Measurements from ENCODE around the gene GNAI2.
"Not testable (repeated sequence)": the region's sequence is repeated elsewhere in the genome, so short reads cannot be mapped to it uniquely, and the experiment has no call there.

GNAI2 gene

DNA sequence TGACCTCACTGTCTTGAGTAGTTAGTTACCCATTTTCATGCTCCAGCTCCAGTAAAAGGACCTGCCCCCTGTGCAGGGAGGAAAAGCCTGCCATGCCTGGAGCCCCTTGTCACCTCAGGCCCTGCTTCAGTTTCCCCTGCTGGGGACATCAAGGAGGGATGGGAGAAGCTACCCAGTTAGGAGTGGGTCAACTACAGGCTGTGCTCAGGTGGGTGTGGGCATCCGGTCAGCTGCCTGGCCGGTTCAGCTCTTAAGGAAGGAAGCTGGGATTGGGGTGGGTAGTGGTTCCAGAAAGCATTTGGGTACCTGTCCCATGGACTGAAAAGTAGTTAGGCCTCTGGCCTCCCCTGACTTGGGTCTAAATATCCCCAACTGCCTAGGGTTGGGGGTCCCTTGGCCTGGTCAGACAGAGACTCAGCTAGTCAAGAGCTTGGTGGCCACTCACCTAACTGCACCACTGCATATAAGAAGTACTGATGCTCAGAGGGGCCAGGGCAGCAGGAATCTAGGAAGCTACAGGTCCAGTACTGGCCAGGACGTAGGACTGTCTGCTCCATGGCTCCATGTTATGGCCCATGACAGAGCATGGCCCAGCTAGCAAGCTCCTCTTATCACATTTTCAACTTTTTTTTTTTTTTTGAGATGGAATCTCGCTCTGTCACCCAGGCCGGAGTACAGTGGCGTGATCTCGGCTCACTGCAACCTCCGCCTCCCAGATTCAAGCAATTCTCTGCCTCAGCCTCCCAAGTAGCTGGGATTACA lies 43.4 kb downstream of the GNAI2 start:
- DNase-seq, result no peak

DNA sequence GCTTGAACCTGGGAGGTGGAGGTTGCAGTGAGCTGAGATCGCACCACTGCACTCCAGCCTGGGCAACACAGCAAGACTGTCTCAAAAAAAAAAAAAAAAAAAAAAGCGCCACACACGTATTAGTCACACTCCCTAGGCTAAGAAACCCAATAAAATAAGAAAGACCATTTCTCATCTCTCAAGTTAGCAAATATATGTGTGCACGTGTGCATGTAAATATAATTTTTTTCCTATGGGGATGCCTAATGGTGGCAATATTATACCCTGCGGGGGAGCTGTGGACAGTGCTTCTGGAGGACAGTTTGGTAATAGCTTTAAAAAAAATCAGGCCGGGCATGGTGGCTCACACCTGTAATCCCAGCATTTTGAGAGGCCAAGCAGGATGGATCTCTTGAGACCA lies 48.1 kb downstream of the GNAI2 start:
- DNase-seq, result not testable (repeated sequence)

DNA sequence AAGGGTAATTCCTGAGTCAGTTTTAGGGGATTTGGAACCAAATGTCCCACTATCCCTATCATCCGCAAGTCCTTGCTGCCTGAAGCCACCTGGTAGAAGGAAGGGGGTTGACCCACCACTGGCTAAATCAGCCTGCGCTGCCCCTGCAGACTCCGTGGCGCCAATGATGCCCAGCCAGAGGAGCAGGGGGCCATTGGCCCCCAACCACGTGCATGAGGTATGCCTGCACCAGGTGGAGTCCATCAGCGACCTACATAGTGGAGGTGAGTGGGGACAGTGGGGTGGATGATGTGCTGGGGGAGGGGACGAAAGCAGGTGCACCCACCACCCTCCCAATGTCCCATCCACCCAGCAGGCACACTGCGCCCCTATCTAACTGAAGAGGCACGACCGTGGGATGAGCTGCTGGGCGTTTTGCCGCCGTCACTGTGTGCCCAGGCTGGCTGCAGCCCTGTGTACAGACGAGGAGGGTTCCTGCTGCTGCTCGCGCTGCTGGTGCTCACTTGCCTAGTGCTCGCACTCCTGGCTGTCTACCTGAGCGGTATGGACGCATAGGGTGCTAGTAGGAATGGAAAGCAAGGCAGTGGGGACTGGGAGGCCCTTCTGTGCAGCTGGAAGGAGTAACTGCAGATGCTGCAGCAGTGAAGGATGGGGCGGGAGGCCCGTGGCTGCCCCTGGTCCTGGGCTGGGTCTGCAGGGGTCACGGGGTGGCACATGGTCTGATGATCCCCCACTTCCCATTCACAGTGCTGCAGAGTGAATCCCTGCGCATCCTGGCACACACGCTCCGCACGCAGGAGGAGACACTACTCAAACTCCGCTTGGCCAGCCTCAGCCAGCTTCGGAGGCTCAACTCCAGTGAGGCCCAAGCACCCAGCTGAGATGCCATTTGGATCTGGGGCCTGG lies 50.6 kb downstream of the GNAI2 start:
- peak; percentile 60 for DNase-seq

DNA sequence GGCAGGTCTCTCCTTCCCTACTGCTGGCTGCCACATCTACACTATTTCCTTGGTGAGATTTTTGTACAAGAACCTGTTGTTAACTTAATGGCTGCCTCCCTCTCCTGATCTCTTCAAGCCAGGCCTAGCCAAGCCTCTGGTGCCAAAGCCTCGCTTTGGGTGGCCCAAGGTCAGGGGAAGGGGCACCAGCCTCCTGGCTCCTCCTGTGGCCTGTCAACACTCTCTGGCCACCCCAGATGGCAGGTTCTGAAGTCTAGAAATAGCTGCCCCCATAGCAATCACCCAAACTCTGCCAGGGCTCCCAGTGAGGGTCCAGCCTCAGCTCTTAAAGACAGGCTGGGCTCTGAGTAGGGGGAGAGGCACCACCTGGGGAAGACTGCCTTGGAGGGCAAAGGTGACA lies 51.3 kb downstream of the GNAI2 start:
- DNase-seq, result peak; percentile 57

DNA sequence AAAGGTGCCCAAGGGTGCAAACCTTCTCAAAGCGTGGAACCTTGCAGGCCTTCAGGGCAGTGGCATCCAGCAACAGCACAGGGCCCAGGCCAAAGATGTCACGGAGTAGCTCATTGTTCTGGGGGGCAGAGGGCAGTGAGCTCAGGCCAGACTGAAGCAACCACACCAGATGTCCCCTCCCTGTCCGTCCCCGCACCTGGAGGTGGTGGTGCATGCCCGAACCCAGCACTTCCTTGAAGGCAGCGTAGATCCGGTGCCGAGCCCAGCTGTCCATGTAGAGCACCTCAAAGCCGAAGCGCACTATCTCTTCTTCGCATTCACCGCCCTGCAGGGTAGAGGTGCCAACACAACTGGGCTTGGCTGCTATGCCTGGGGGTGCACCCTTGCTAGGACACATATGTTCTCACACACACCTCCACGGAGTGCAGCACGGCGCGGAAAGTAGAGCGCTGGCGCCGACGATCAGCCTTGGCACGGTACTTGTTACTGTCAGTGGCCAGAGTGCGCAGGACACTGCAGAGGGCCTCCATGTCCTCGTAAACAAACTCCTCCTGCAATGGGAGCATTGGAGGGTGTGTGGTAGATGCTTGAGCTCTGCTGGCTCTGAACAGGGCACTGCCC lies 52.5 kb downstream of the GNAI2 start:
- peak; percentile 60 for DNase-seq

DNA sequence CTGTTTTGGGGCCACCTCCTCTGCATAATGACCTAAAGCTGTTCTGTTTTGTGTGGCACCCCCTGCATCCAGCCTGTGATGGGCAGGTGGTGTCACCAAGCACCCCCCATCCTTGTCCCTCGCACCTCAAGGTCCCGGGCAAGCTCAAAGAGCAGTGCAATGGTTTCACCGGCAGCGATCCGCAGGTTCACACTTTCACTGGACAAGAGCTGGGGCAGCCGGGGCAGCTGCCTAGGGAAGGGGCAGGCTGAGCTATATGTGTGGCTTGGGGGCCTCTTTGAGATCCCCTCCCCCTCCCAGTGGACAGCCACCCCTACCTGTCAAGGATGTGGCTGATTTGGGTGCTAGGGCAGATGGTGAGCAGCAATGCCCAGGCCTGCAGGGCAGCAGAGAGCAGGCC lies 53.1 kb downstream of the GNAI2 start:
- no peak for DNase-seq

DNA sequence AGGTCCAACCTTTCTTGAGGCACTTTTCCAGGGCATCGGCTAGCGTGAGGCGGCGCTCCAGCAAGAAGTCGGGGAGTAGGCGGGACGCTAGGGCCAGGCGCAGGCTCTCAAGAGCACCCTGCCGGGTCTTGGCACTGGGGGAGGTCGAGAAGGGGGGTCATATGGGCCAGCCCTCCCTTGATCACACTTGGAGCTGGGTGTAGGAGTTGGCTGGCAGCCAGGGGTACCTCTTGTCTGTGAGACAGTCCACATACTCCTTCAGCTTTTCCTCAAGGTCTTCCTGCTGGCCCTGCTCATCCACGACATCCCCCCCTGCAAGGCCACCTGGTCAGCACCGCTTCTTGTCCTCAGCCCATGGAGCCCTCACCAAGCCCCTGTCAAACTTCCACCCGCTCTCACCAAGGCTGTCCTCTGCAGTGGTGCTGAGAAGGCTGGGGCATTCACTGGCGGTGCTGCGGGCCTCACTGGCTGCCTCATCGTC lies 54.2 kb downstream of the GNAI2 start:
- peak; percentile 62 for DNase-seq

DNA sequence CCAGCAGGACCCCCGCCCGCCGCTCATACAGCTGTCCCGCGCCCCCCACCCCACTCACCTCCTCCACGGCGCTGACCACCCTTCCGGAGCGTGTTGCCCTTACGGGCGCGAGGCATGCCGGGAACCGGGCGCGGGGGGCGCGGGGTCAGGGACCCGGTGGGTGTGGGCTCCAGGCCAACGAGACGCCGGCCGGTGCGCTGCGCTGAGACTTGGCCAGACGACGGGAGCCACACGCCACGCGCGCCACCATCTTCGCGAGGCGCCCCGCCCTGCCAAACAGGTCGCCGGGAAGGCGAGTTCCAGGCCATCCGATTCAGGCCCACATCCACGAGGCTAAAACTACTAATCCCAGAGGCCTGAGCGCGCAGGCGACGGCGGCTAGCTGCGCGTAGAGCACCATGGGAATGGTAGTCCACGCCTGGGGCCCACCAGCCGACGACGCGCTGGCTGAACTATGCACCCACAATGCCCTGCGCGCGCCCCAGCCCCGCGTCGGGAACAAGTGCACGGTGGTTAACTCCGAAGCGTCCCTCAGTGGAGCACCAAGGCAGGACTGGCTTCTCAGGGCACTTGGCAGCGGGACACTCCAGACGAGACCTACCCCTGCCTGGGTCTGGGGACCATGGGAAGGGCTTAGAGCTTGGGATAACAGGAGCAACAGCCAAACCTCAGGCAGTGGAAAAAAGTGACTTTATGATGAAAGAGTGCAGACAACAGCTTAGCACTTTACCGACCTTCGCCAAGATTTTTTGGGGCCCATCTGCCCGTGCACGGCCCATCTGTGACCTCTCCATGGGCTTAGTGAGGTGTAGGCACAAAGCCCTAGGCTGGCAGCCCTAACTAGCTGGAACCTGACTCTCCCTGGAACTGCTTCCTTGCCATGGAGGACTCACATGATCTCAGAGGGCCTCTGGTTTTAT lies 56.4 kb downstream of the GNAI2 start, which contains the start of gene IFRD2:
Gene IFRD2 (minus strand): TSS at position 271 of the 920 bp plus-strand sequence. CDS start 155 bp downstream, at position 116.
- peak; percentile 99 for DNase-seq

DNA sequence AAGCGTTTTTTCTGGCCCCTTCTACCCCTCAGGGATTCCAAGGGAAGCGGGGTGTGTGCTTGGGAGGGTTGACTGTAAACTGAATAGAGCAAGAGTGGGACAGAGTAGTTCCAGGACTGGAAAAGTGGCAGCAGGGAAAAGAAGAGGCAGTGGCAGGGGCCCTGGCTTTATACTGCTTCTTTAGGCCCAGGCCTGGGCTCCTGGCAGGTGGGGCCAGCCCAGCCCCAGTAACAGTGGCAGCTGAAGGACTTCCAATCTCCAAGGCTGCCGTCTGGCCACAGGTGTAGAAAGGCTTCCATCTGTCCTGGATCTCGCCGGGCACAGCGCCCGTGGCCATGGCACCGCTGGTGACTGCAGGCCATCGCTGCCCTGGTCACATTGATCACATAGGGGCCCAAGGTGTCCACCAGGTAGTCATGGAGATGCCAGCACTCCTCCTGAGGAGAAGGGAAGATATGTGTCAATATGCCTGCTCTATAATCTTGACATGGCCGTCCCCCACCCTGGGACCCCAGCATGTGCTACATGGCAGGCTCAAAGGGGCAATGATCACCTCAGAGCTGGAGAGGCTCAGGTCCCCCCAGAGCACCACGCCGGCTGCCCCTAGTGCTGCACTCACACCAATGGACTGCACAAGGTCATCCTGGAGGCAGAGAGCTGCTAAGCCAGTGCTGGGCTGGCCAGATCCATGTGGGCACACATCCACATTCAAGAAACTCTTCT lies 57.2 kb downstream of the GNAI2 start:
- peak; percentile 62 for DNase-seq

DNA sequence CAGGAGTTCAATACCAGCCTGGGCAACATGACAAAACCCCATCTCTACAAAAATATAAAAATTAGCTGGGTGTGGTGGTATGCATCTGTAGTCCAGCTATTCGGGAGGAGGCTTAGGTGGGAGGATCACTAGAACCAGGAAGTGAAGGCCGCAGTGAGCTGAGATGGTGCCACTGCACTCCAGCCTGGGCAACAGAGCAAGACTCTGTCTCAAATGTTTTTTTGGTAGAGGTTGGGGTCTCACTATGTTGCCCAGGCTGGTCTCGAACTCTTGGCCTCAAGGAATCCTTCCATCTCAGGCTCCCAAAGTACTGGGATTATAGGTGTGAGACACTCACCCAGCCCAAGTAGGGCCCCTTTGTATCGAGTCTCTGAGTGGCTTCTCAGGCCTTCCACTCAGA lies 58.1 kb downstream of the GNAI2 start:
- no peak for DNase-seq

DNA sequence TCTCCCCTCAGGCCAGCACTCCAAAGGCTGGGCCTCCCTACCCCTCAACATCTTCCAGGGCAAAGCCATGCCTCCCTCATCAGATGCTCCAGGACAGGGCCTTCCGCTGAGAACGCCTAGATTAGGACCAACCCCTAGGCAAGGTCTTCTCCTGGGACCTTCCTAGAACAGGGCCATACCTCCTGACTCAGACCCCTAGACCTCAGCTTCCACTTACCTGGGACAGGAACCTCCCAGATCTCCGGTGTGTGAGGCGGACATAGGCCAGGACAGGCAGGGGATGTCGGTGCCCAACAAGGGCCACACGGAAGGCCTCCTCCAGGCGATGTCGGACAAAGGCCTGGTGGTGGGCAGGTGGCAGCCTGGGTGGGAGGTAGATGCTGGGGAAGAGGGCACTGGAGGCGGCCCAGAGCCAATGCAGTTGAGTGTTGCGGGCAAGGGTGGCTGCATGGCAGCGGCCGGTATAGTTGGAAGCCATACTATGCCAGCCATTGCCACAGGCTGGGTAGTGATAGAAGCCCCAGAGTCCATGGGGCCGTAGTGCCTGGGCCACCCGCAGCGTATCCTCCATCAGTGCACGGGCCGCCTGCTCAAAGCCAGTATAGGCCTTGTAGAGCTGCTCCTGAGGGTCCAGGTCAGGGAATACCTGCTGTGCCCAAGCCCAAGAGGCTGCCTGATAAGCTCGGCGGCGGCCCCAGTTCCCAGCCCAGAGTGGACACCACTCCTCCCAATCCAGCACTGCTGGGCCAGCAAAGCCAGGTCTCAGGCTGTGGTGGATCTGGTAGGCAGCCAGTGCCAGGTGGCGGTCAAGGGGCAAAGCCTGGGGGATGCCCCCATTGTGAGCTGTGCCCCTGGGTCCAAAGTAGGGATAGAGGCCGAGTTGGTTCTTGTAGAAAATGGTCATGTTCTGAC lies 58.7 kb downstream of the GNAI2 start:
- peak; percentile 60 for DNase-seq

DNA sequence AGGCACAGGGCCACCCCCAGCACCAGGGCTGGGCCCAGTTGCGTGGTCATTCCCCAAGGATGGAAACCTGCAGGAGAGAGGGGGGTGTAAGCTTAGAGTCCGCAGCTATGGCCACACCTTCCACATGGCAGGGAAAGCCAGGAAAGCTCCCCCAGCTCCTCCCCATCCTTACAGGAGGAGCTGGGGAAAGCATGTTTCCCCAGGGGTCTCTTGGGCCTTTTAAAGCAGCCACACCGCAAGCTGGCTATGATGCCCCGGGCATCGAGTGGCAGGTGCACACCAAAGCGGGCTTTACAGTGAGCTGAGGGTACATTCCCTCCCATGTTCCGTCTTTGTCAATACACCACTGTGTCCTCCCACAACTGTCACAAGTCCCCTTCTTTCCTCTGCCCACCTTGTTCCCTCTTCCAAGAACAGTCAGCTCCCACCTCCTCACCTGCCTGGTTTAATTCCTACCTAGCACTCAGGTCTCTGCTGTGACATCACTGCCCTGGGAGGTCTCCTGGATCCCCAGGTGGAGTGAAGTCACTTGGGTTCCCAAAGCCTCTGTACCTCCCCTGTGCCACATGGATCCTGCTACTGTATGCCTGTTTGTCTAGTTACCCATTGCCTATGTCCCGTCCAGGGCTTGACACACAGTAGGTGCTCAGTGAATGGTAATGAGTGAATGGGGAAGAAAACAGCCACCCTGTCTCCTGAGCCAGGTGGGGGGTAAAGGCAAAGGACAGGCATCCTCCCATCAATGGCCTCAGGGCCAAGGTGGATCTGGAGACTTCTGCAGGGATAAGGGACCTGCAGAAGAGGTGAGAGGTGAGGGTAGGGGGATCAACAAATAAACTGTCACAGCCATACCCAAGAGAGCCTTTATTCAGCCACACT lies 59.8 kb downstream of the GNAI2 start:
- DNase-seq, result no peak

DNA sequence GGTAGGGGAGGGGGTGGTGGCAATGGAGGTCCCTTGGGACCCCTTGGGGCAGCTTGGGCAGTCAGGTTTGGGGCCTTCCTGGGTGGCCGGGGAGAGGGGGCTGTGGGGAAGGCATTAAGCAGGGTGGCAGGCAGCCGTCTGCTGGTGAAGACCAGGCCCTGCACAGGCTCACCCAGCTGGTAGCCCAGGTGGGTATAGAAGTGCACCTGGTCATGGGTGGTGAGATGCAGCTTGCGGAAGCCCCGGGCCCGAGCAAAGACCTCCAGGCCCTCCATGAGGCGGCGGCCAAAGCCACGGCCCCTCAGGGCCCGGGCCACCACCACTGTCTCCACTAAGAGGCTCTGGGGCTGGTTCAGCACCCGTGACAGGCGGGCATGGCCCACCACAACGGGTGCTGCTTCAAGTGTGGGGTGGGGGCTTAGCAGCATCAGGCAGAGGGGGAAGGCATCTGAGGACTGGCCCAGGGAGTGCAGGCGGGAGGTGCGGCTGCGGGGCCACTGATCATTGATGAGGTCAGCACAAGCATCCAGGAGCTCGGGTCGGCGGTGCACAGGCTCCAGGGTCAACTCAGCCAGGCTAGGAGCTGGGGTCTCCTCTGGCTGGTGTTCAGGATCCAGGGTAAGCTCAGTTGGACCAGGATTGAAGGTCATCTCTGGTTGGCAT lies 60.8 kb downstream of the GNAI2 start:
- DNase-seq, result peak; percentile 62

DNA sequence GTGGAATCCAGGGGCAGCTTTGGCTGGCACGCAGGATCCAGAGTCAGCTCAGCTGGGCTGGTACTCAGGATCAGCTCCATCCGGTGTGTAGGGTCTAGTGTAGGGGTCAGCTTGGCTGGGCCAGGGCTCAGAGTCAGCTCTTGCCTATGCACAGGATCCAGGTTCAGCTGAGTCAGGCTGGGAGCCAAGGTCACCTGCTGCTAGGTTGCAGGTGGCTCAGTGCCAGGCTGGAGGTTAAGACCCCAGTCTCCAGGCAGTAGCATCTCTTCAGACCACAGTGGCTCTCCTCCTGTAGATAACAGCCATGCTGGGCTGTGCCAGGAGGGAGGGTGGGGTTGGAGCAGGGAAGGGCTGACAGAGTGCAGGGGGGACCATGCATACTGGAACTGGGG lies 61.4 kb downstream of the GNAI2 start:
- peak; percentile 61 for DNase-seq

DNA sequence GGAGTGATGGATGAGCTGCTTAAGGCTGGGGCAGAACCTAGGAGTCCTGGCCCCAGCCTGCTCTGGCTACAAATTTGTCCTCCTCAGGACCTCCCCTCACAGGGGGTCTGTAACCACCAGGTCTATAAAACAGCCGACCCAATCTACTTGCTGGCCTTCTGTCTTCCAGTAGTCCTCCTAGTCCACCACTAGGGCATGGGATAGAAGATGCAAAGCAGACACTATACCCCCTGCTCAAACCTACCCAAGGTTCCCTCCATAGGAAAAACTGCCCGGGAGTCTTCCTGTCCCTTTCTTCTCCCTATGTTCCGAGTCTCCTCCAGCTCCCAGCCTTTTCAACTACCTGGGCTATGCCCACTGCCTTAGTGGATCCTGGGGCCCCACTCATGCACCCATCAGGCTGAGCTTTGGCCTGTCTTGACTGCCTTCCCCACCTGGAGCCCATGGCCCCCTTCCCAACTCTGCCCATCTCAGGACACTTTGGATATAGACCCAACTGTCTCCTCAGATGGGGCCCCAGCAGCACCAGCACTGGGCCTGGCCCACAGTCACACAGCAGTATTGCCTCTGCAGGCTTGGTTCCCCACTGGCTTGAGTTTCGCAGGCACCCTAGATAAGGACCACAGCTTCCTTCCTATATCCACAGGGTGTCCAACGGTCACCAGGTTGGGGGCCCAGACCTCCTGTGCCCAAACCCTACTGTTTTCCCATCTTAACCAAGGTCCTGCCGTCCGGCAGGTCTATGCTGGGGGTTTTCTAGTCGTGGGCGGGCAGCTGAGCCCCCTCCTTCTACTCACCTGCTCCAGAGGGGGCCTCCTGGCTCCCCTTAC lies 62.1 kb downstream of the GNAI2 start:
- peak; percentile 66 for DNase-seq

DNA sequence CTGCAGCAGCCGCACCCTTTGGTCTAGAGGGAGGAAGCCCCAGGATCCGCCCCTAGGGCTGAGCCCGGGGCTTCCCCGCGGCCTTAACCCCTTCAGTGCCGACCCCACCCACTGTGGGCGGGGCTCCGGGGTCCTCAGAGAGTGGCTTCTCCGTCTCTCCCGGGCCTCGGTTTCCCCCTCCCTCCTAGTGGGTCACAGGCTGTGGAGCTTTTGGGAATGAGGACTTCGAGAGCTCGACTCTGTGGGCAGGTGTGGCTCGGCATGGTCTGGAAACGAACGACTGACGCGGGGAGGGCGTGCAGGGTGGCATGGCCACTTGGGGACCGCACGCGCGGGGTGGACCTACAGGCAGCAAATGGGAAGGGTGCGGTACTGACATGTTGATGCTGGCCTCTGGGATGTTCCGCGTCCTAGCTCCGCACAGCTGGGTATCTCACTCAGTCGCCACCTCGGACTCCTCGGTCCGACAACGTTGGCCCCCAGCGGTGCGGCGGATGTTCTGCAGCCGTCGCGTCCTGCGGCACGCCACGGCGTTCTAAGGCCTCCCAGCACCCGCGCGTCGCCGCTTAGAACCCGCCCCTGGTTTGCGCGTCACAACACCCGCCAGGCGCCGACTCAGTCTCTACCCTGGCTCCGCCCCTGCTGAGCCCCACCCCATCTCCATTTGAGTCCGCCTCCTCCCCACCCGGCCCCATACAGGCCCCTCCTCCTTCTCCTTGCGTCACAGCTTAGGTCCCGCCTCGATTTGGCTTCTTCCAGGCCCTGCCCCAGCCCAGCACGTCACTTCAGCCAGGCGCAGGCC lies 63.0 kb downstream of the GNAI2 start, which contains the start of the genes HYAL3 and NAA80:
Gene HYAL3 (minus strand): TSS at position 570 of the 802 bp plus-strand sequence. CDS start 3,803 bp downstream, outside the sequence.
Gene NAA80 (minus strand): TSS at position 570 of the 802 bp plus-strand sequence. CDS start 1,942 bp downstream, outside the sequence.
- DNase-seq, result peak; percentile 99

DNA sequence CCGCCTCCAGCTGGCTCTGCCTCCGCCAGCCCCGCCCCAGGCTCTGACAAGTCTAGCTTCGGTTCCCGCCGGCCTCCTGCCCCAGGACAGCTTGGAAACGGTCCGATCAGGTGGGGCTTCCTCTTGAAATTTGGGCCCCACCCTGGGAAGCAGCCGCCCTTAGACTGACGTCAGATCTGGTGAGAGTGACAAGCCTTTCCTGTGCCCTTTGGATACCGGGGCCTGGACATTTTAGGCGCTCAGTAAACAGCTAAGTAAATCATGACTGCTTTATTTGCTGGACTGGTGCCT lies 63.6 kb downstream of the GNAI2 start:
- DNase-seq, result no peak
